ENCODE data around the gene OR14C36. TPM values are rescaled to one million over a fixed set of nuclear protein-coding genes. Genes with fewer than 3 reads are reported as not detected.
"Not testable (repeated sequence)": the region's sequence is repeated elsewhere in the genome, so short reads cannot be mapped to it uniquely, and the experiment has no call there.

Gene OR14C36, protein sequence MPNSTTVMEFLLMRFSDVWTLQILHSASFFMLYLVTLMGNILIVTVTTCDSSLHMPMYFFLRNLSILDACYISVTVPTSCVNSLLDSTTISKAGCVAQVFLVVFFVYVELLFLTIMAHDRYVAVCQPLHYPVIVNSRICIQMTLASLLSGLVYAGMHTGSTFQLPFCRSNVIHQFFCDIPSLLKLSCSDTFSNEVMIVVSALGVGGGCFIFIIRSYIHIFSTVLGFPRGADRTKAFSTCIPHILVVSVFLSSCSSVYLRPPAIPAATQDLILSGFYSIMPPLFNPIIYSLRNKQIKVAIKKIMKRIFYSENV
- total RNA-seq (2021): not detected in 2 replicates
- not detected for Bru-seq, nascent RNA
- not detected for BruChase-seq, experiment 1, labeled RNA remaining after a 2-hour chase
- BruChase-seq, experiment 2, labeled RNA remaining after a 6-hour chase: not detected
- long read RNA-seq: 0 reads

DNA sequence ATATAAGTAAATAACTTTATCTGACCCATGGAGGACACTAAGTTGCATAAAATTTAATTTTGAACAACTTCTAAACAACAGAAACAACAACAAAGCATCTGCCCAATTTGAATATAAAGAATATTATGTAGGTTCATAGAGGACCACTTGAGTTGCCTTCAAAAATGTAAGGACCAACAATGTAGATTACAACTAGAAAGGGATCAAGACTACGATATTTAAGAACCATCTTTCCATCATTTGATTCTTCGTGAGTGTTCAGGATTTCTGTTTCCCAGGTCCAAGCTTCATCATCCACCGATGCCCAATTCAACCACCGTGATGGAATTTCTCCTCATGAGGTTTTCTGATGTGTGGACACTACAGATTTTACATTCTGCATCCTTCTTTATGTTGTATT, at the start of gene OR14C36:
TSS of gene OR14C36 (plus strand) at position 301 of the 400 bp plus-strand sequence. CDS start at position 301, 0 bp downstream.
- H2AFZ ChIP-seq: no peak within 1 kb of the TSS
- no peaks in the 10 kb centered on the region for H3K4me1 ChIP-seq (replicated peaks; ENCODE audit: insufficient read depth)
- H3K27ac ChIP-seq: no peak within 1 kb of the TSS
- ChIA-PET CTCF (no interaction called here), POLR2A (ENCODE audit: unreplicated experiment) (no interaction called here)
- H4K20me1 ChIP-seq (ENCODE audit: insufficient read depth): no peaks in the 10 kb centered on the region
- H3K9me3 ChIP-seq (ENCODE audit: insufficient read depth, low read depth): no peaks in the 10 kb centered on the region
- TF ChIP-seq EZH2 (IDR thresholded peaks at IDR 0.05; ENCODE audit: low read depth) (no peak), CTCF (conservative IDR thresholded peaks at IDR 0.05) (no peak)
- H3F3A ChIP-seq (ENCODE audit: insufficient read depth, low read depth): no peaks in the 10 kb centered on the region
- DNase-seq: no peak
- no peaks in the 10 kb centered on the region for H3K9me2 ChIP-seq (ENCODE audit: insufficient read depth)
- H3K27me3 ChIP-seq (ENCODE audit: insufficient read depth, low read depth): no peaks in the 10 kb centered on the region
- H3K4me2 ChIP-seq: no peak within 1 kb of the TSS
- no TSS peak for BruUV-seq (replicated peaks)
- no peaks in the 10 kb centered on the region for H3K79me2 ChIP-seq (ENCODE audit: low read depth)
- intact Hi-C loops (cut with micrococcal nuclease; ENCODE audit: unreplicated experiment): no loop called here
- H3K36me3 ChIP-seq (ENCODE audit: low read depth): no peaks in the 10 kb centered on the region
- no peak within 1 kb of the TSS for H3K4me3 ChIP-seq

- no peaks in the 10 kb centered on the region for H3K79me2 ChIP-seq (ENCODE audit: low read depth)
- DNase-seq: no peak
- intact Hi-C loops (cut with micrococcal nuclease; ENCODE audit: unreplicated experiment): no loop called here
- no peaks in the 10 kb centered on the region for H3K9me2 ChIP-seq (ENCODE audit: insufficient read depth)
- no peaks in the 10 kb centered on the region for H3F3A ChIP-seq (ENCODE audit: insufficient read depth, low read depth)
- ChIA-PET CTCF (no interaction called here), POLR2A (ENCODE audit: unreplicated experiment) (no interaction called here)
- H3K36me3 ChIP-seq (ENCODE audit: low read depth): no peaks in the 10 kb centered on the region
- H3K9me3 ChIP-seq (ENCODE audit: insufficient read depth, low read depth): no peaks in the 10 kb centered on the region
- TF ChIP-seq CTCF (conservative IDR thresholded peaks at IDR 0.05): no peak
- TF ChIP-seq EZH2 (IDR thresholded peaks at IDR 0.05; ENCODE audit: low read depth): no peak
- H4K20me1 ChIP-seq (ENCODE audit: insufficient read depth): no peaks in the 10 kb centered on the region
- H3K4me2 ChIP-seq: no peak within 1 kb of the TSS
- H3K27ac ChIP-seq: no peak within 1 kb of the TSS
- no TSS peak for BruUV-seq (replicated peaks)
- H3K27me3 ChIP-seq (ENCODE audit: insufficient read depth, low read depth): no peaks in the 10 kb centered on the region
- no peak within 1 kb of the TSS for H3K4me3 ChIP-seq
- H3K4me1 ChIP-seq (replicated peaks; ENCODE audit: insufficient read depth): no peaks in the 10 kb centered on the region
- no peak within 1 kb of the TSS for H2AFZ ChIP-seq
Measured at GRCh38 chr1:248303324-248303723, 45.3 kb upstream of the OR14C36 start, which contains the start of gene OR2T12. OR2T12 (minus strand) TSS chr1:248303424; CDS start chr1:248295578, 7,846 bp downstream.

- H3K27me3 ChIP-seq (ENCODE audit: insufficient read depth, low read depth); H3K4me1 ChIP-seq (replicated peaks; ENCODE audit: insufficient read depth); H3K4me3 ChIP-seq; H3F3A ChIP-seq (ENCODE audit: insufficient read depth, low read depth); POLR2A ChIA-PET (ENCODE audit: unreplicated experiment); H2AFZ ChIP-seq; CTCF ChIA-PET; H4K20me1 ChIP-seq (ENCODE audit: insufficient read depth); H3K27ac ChIP-seq; H3K4me2 ChIP-seq; BruUV-seq (replicated peaks); H3K36me3 ChIP-seq (ENCODE audit: low read depth); H3K9me2 ChIP-seq (ENCODE audit: insufficient read depth); intact Hi-C loops (cut with micrococcal nuclease; ENCODE audit: unreplicated experiment); H3K79me2 ChIP-seq (ENCODE audit: low read depth); DNase-seq; H3K9me3 ChIP-seq (ENCODE audit: insufficient read depth, low read depth): not testable (repeated sequence)
Measured at GRCh38 chr1:248305672-248306071, 42.9 kb upstream of the OR14C36 start.
